Measurements from ENCODE around the gene CENPB. TPM values are rescaled to one million over a fixed set of nuclear protein-coding genes. Genes with fewer than 3 reads are reported as not detected.
A peak's percentile ranks its signal among the peaks of the same experiment; 100 is the strongest.

Gene CENPB
- total and polyA plus RNA-seq, 10 of the 15 experiments (the other 5 are each of a cell fraction or from before 2014, with no cell fraction given), result 0.16 to 71.2 (median 14.0) TPM

GRCh38 chr20:3820048-3820900 lies 33.7 kb upstream of the CENPB start, which contains the start of gene AP5S1 (continued):
- TF ChIP-seq ZBTB40 (IDR thresholded peaks at IDR 0.05; ENCODE audit: borderline replicate concordance), result peak; percentile 19; the same call in 1 of the 2 replicates
- TF ChIP-seq DPF2 (IDR thresholded peaks at IDR 0.05), result peak; percentile 83
- TF ChIP-seq IKZF2 (IDR thresholded peaks at IDR 0.05), result peak in 1 of 2 experiments; percentile 18; a peak in 1 of 4 replicates
- peak; percentile 96 for TF ChIP-seq HCFC1 (IDR thresholded peaks at IDR 0.05; ENCODE audit: low read length)
- TF ChIP-seq POLR2A (IDR thresholded peaks at IDR 0.05; ENCODE audit: low read depth, low read length), result peak; percentile 92
- no peak for TF ChIP-seq YBX1 (IDR thresholded peaks at IDR 0.05)
- TF ChIP-seq POLR2AphosphoS5 (IDR thresholded peaks at IDR 0.05; ENCODE audit: low read length), result peak; percentile 91
- TF ChIP-seq CHD1 (IDR thresholded peaks at IDR 0.05; ENCODE audit: low read depth, low read length), result 0 out of 2 replicates have a peak, but pooled peaks have one; percentile 52
- 0 out of 2 replicates have a peak, but pooled peaks have one; percentile 23 for TF ChIP-seq MTA2 (IDR thresholded peaks at IDR 0.05; ENCODE audit: low read depth)
- TF ChIP-seq MYC (IDR thresholded peaks at IDR 0.05; ENCODE audit: insufficient read depth, insufficient read length, insufficient replicate concordance, low read length, severe bottlenecking), result no peak
- TF ChIP-seq ZBED1 (IDR thresholded peaks at IDR 0.05; ENCODE audit: borderline replicate concordance), result no peak; the same call in 1 of the 2 replicates
- peak; percentile 90; the same call in 1 of the 2 replicates for TF ChIP-seq PML (IDR thresholded peaks at IDR 0.05; ENCODE audit: low read length)
- no peak for TF ChIP-seq NR2C2 (IDR thresholded peaks at IDR 0.05; ENCODE audit: borderline replicate concordance, control insufficient read depth, insufficient read length, low read depth)
- peak; percentile 96 for TF ChIP-seq ATF7 (IDR thresholded peaks at IDR 0.05; ENCODE audit: low read depth)
- peak in 1 of 2 experiments; percentile 82; a peak in 2 of 4 replicates for TF ChIP-seq SRF (IDR thresholded peaks at IDR 0.05; ENCODE audit: low read depth in 2 of 2, low read length in 2 of 2)
- no peak; the same call in 1 of the 2 replicates for TF ChIP-seq STAT1 (conservative IDR thresholded peaks at IDR 0.05)
- peak; percentile 92; the same call in 1 of the 2 replicates for TF ChIP-seq RB1 (IDR thresholded peaks at IDR 0.05; ENCODE audit: borderline replicate concordance)
- TF ChIP-seq NFYB (IDR thresholded peaks at IDR 0.05; ENCODE audit: insufficient read depth, low read depth, low read length), result 0 out of 2 replicates have a peak, but pooled peaks have one; percentile 40
- TF ChIP-seq SUZ12 (IDR thresholded peaks at IDR 0.05; ENCODE audit: unreplicated experiment), result no peak
- TF ChIP-seq ZNF274 (IDR thresholded peaks at IDR 0.05; ENCODE audit: insufficient read depth, insufficient read length), result no peak
- no peak for TF ChIP-seq EED (IDR thresholded peaks at IDR 0.05; ENCODE audit: low read depth)
- peak; percentile 90 for TF ChIP-seq NKRF (conservative IDR thresholded peaks at IDR 0.05)
- TF ChIP-seq SIX5 (IDR thresholded peaks at IDR 0.05; ENCODE audit: low read depth, low read length, severe bottlenecking), result peak; percentile 85
